Activated T-cell treated with anti-CD3 and anti-CD28 coated beads for 1 hour (primary cell): Measurements from ENCODE around the gene TRIM24.

Source experiments
- DNase-seq: peaks from one replicate; pipeline ENCODE4 v3.0.0-alpha.2; 2020; ENCODE audit warnings: low read depth

TRIM24 gene

GRCh38 chr7:138579136-138579535 lies 119.1 kb downstream of the TRIM24 start:
- no peak for DNase-seq

GRCh38 chr7:138579671-138580070 lies 119.6 kb downstream of the TRIM24 start:
- no peak for DNase-seq

- DNase-seq = no peak
These were observed 121.0 kb downstream of the TRIM24 start for GRCh38 chr7:138581065-138581464.

- DNase-seq = no peak
These were observed 124.2 kb downstream of the TRIM24 start for GRCh38 chr7:138584283-138584682.

GRCh38 chr7:138584696-138585095 lies 124.6 kb downstream of the TRIM24 start:
- no peak for DNase-seq

GRCh38 chr7:138585283-138585993 lies 125.4 kb downstream of the TRIM24 start:
- DNase-seq = no peak

GRCh38 chr7:138587485-138587884 lies 127.4 kb downstream of the TRIM24 start:
- DNase-seq = no peak

GRCh38 chr7:138588986-138589385 lies 128.9 kb downstream of the TRIM24 start:
- DNase-seq = no peak

GRCh38 chr7:138590154-138590553 lies 130.1 kb downstream of the TRIM24 start:
- no peak for DNase-seq

- no peak for DNase-seq
These were observed 135.4 kb downstream of the TRIM24 start for GRCh38 chr7:138595454-138595853.

GRCh38 chr7:138602451-138602850 lies 142.4 kb downstream of the TRIM24 start:
- DNase-seq = no peak

- no peak for DNase-seq
These were observed 143.7 kb downstream of the TRIM24 start for GRCh38 chr7:138603549-138604318.

GRCh38 chr7:138606236-138606635 lies 146.2 kb downstream of the TRIM24 start:
- DNase-seq = no peak

GRCh38 chr7:138607216-138608126 lies 147.4 kb downstream of the TRIM24 start:
- DNase-seq = no peak

- DNase-seq = no peak
These were observed 148.2 kb downstream of the TRIM24 start for GRCh38 chr7:138608275-138608674.

GRCh38 chr7:138610671-138611170 lies 150.7 kb downstream of the TRIM24 start:
- no peak for DNase-seq

- no peak for DNase-seq
These were observed 153.6 kb downstream of the TRIM24 start for GRCh38 chr7:138613630-138614029.

- DNase-seq = no peak
These were observed 156.0 kb downstream of the TRIM24 start for GRCh38 chr7:138616085-138616484.

GRCh38 chr7:138618506-138618905 lies 158.4 kb downstream of the TRIM24 start:
- DNase-seq = no peak

- no peak for DNase-seq
These were observed 158.9 kb downstream of the TRIM24 start for GRCh38 chr7:138618933-138619332.

- DNase-seq = no peak
These were observed 162.8 kb downstream of the TRIM24 start for GRCh38 chr7:138622841-138623240.
